ENCODE data around the gene TNRC6C. TPM values are rescaled to one million over a fixed set of nuclear protein-coding genes. Genes with fewer than 3 reads are reported as not detected.

The TNRC6C gene
- total and polyA plus RNA-seq, 2 of the 13 experiments (the other 11 are each of a cell fraction or from before 2014, with no cell fraction given): 0.66 to 4.9 TPM

DNA sequence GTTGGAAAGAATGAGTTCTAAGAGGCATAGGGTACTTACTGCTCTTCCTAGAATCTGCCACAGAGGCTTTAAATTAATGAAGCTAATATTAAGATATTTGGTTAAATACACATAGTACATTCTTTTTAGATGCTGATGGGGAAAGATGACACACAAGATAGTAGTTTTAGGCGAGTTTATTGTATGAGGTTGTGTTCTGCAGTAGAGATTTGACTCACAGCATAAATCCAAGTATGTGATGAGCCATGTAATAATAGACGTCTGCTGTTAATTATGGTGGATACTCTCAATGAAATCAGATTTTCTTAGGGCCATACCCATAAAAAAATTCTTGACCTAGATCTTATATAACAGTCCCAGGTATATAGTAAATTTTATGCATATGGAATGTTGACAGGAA is 8.0 kb downstream of the TNRC6C start (continued):
- TF ChIP-seq ZBTB33 (CRISPR knock-in tag; IDR thresholded peaks at IDR 0.05) (no peak), FOXJ3 (CRISPR knock-in tag; IDR thresholded peaks at IDR 0.05; ENCODE audit: borderline replicate concordance) (no peak), HNF1A (IDR thresholded peaks at IDR 0.05; ENCODE audit: low read depth) (no peak), HNF1A (CRISPR knock-in tag; IDR thresholded peaks at IDR 0.05; ENCODE audit: borderline replicate concordance) (no peak), HNRNPLL (IDR thresholded peaks at IDR 0.05; ENCODE audit: low read depth, low read length, poor library complexity, severe bottlenecking) (no peak), TP53 (CRISPR knock-in tag; conservative IDR thresholded peaks at IDR 0.05) (no peak), EZH2 (conservative IDR thresholded peaks at IDR 0.05; ENCODE audit: low read depth, low read length) (no peak), ZSCAN20 (CRISPR knock-in tag; IDR thresholded peaks at IDR 0.05; ENCODE audit: borderline replicate concordance) (no peak), ZFP82 (CRISPR knock-in tag; IDR thresholded peaks at IDR 0.05; ENCODE audit: borderline replicate concordance) (no peak)
- TF ChIP-seq, protein P1, sequence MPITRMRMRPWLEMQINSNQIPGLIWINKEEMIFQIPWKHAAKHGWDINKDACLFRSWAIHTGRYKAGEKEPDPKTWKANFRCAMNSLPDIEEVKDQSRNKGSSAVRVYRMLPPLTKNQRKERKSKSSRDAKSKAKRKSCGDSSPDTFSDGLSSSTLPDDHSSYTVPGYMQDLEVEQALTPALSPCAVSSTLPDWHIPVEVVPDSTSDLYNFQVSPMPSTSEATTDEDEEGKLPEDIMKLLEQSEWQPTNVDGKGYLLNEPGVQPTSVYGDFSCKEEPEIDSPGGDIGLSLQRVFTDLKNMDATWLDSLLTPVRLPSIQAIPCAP (CRISPR knock-in tag; IDR thresholded peaks at IDR 0.05; ENCODE audit: low read depth): no peak
- TF ChIP-seq, protein P2, sequence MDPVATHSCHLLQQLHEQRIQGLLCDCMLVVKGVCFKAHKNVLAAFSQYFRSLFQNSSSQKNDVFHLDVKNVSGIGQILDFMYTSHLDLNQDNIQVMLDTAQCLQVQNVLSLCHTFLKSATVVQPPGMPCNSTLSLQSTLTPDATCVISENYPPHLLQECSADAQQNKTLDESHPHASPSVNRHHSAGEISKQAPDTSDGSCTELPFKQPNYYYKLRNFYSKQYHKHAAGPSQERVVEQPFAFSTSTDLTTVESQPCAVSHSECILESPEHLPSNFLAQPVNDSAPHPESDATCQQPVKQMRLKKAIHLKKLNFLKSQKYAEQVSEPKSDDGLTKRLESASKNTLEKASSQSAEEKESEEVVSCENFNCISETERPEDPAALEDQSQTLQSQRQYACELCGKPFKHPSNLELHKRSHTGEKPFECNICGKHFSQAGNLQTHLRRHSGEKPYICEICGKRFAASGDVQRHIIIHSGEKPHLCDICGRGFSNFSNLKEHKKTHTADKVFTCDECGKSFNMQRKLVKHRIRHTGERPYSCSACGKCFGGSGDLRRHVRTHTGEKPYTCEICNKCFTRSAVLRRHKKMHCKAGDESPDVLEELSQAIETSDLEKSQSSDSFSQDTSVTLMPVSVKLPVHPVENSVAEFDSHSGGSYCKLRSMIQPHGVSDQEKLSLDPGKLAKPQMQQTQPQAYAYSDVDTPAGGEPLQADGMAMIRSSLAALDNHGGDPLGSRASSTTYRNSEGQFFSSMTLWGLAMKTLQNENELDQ (CRISPR knock-in tag; IDR thresholded peaks at IDR 0.05; ENCODE audit: borderline replicate concordance): no peak
